ENCODE results near the gene CCDC198.

- TF ChIP-seq CTCF (IDR thresholded peaks at IDR 0.05): no peak
- no peak for TF ChIP-seq POLR2AphosphoS5 (IDR thresholded peaks at IDR 0.05)
- TF ChIP-seq POLR2A (IDR thresholded peaks at IDR 0.05): no peak
Measured at GRCh38 chr14:57480051-57480450, 13.6 kb downstream of the CCDC198 start.

Data from gastroesophageal sphincter (tissue), 3 donors.